Stimulated activated naive CD4-positive, alpha-beta T cell treated with Interleukin-2 at 50 U/mL for 16 hours (primary cell): Measurements from ENCODE around the gene C19orf73.
"Not testable (repeated sequence)": the region's sequence is repeated elsewhere in the genome, so short reads cannot be mapped to it uniquely, and the experiment has no call there.

Source experiments
- DNase-seq: peaks from one replicate; lab custom pipeline; 2025; lab: John Stamatoyannopoulos, UW

C19orf73 gene

GRCh38 chr19:49101160-49101559, 17.8 kb downstream of the C19orf73 start:
- no peak for DNase-seq

GRCh38 chr19:49098795-49099194, 20.1 kb downstream of the C19orf73 start:
- DNase-seq, result no peak

GRCh38 chr19:49097453-49098288, 21.3 kb downstream of the C19orf73 start:
- DNase-seq, result peak; percentile 57

GRCh38 chr19:49094505-49095482, 24.1 kb downstream of the C19orf73 start:
- no peak for DNase-seq

- DNase-seq, result no peak
Observed at GRCh38 chr19:49092686-49093085, 26.3 kb downstream of the C19orf73 start.

GRCh38 chr19:49091391-49092038, 27.4 kb downstream of the C19orf73 start:
- no peak for DNase-seq

GRCh38 chr19:49086296-49086695, 32.6 kb downstream of the C19orf73 start:
- DNase-seq, result no peak

- DNase-seq, result no peak
Observed at GRCh38 chr19:49085868-49086232, 33.1 kb downstream of the C19orf73 start.

- DNase-seq, result peak; percentile 96
Observed at GRCh38 chr19:49085020-49085867, 33.7 kb downstream of the C19orf73 start, which contains the start of gene SNRNP70. TSS of gene SNRNP70 (plus strand) at chr19:49085451. CDS start at chr19:49086415, 964 bp downstream.

GRCh38 chr19:49084206-49085019, 34.5 kb downstream of the C19orf73 start:
- no peak for DNase-seq

- DNase-seq, result no peak
Observed at GRCh38 chr19:49081273-49081672, 37.7 kb downstream of the C19orf73 start.

- DNase-seq, result no peak
Observed at GRCh38 chr19:49080392-49080791, 38.6 kb downstream of the C19orf73 start.

- not testable (repeated sequence) for DNase-seq
Observed at GRCh38 chr19:49074869-49075268, 44.1 kb downstream of the C19orf73 start.

GRCh38 chr19:49073514-49074378, 45.2 kb downstream of the C19orf73 start:
- DNase-seq, result no peak

- DNase-seq, result no peak
Observed at GRCh38 chr19:49071860-49072547, 46.9 kb downstream of the C19orf73 start.

- no peak for DNase-seq
Observed at GRCh38 chr19:49070416-49070815, 48.5 kb downstream of the C19orf73 start.

- no peak for DNase-seq
Observed at GRCh38 chr19:49069026-49069425, 49.9 kb downstream of the C19orf73 start.
